Kidney capillary endothelial cell (primary cell): ENCODE data around the gene SLC12A8.

Experiments
- DNase-seq: peaks from one replicate; pipeline ENCODE4 v3.0.0-alpha.2; 2018; ENCODE audit warnings: low spot score

The SLC12A8 gene

GRCh38 chr3:125054062-125054448 lies 158.5 kb downstream of the SLC12A8 start:
- DNase-seq, result peak; percentile 22

GRCh38 chr3:125053304-125053699 lies 159.2 kb downstream of the SLC12A8 start:
- DNase-seq, result peak; percentile 16

DNA sequence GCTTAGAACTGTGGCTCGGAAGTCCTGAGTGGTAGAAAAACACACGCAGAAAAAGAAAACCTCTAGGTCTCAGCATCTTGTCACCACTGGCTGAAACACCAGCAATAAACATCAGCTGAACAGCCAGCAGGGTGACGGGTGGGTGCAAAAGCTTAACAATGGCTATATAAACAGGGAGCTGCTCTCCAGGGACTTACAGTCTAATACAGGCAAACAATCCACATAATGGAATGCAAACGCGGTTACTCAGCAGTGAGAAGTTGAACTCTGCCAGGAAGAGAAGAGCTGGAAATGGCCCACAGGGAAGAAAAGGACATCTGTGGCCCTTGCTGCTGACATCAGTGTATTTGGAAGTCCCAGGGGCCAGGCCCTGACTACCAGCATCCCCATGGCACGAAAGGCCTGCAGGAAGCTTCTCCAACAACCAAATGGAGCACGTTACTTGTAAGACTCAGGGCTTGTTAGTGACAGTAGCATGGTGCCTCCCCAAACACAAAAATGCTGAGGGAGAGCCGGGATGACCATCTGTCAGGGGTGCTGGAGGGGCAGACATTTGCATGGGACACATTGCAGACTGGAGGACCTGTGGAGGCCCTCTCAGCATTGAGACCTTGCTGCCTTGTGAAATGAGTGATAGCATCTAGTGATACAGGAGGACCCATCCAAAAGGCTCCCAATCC lies 159.8 kb downstream of the SLC12A8 start:
- DNase-seq, result peak; percentile 53

- DNase-seq, result peak; percentile 86
These were observed 160.6 kb downstream of the SLC12A8 start for GRCh38 chr3:125051715-125052581.

DNA sequence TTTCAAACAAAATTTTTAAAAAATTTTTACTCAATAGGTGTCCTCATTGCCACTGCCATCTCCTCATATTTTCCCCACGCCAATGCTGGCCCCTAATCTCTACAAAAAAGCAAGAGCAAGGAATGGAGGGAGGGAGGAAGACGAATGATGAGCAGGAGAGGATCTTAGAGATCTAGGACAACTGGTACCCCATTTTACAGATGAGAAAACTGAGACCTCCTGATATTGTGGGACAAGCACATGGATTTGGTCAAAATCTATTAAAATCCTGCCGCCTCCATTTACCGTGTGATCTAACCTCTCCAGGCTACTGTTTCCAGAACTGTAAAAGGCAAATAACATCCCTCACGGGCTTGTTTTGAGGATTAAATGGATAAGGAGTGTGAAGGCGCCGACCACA lies 161.3 kb downstream of the SLC12A8 start:
- no peak for DNase-seq

DNA sequence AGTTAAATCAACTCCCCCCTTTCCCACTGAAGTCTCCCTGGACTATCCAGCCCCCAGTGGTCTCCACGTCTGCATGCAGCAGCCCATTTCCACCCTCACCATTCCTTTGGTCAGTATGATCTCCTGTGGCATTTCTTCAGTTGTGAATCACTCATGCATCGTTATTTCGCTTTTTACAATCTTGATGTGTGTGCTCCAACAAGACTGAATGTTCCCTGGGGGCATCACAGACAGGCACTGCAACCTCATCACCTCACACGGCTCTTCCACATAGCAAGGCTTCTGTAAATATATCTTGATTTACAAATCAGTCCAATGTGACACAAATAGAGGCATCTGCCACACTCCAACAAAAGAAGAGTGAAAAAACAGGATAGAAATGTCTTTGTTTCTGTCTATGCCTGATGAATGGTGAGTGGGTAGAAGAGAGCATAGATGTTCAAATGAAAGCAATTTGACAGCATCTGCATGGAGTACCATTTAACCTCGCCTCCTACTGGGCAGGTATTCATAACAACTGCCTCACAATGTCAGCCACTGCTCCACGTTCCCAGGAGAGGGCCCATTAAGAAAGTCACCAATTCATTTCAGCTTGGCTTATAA lies 162.0 kb downstream of the SLC12A8 start:
- no peak for DNase-seq

DNA sequence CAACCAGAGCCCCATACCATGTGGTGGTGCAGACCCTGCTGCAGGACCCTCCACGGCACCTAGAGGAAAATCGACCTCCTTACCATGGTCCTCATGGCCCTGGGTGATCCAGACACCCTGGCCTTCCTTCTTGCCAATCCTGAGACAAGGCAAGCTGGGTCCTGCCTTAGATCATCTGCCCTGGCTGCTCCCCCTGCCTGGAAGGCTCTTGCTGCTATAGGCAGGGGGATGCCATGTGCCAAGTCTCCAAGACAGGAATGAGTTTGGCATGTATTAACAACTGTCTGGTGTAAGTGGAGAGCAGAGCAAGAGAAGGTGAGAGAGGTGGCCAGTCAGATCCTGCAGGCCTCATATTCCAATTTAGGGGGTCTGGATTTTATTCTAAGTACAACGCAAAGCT lies 164.3 kb downstream of the SLC12A8 start:
- DNase-seq, result no peak

GRCh38 chr3:125045965-125046364 lies 166.6 kb downstream of the SLC12A8 start:
- no peak for DNase-seq

DNA sequence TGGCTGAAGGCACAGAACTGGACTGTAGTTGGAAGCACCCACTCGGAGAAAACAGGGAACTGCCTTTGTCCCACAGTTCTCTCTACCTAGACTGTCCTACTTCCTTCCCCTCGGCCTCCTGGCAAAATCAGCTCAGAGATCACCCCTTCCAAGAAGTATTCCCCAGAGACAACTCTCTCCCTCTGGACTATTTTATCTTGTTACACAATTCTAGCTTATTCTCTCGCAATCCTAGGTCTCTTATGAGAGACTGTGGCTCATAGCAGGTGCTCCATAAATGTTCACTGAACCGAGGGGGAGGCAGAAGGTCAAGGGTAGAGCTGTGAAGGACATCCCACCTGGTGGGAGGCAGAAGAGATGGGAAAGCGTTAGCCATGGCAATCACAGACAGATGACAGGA lies 167.4 kb downstream of the SLC12A8 start:
- DNase-seq, result no peak

DNA sequence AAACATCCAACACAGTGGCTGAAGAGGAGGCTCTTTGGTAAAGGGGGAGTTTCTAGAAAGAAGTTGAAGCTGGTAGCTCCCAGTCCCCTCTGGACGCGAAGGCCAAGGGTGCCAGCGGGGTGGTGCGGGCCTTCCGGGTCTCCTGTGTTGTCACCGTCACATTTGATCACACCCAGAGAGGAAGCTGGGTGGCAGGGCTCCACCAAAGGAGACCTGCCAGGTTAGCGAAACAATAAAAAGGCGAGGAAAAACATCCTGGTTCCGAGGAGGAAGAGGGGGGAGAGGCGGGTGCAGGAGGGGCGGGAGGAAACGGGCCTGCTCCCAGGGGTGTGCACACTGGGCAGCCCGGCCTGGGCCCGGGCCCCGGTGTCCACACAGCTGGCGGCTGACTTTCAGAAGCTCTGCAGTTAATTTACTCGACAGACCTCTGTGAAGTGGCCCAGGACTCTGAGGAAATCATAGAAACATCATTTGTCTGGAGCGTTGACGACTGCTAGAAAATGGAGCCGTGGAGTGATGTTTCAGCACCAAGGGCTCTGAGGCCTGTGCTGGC lies 168.9 kb downstream of the SLC12A8 start:
- DNase-seq, result no peak

DNA sequence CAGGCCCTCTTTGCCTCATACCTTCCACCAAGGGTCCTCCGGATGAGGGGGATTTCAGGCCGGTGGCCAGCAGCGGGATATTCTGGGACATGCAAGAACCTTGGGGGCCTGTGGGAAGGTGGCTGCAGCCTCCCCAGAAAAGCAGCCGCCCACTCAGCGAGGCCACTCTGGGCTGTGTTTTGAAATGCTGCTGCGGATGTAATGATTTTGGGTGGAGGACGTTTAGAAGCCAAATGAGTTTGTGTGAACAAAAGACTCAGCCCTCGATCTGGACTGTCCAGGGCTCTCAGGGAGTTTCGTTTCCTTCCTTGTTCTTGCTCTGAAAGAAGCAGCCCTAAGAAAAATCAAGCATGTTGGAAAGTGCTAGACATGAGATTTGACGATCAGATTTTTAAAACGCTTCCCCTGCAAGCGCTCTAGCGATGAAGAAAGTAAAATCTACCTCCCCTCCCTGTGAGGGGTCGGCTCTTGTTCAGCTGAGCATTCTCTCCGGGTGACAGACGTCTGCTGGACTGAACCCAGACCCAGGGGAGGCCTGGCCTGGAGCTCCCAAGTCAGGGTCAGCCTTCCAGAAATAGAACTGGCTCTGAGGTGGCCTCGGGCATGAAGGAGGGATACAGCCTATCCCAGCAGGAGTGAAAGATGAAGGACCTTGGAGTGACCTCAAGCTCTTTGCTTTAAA lies 169.7 kb downstream of the SLC12A8 start:
- no peak for DNase-seq

DNA sequence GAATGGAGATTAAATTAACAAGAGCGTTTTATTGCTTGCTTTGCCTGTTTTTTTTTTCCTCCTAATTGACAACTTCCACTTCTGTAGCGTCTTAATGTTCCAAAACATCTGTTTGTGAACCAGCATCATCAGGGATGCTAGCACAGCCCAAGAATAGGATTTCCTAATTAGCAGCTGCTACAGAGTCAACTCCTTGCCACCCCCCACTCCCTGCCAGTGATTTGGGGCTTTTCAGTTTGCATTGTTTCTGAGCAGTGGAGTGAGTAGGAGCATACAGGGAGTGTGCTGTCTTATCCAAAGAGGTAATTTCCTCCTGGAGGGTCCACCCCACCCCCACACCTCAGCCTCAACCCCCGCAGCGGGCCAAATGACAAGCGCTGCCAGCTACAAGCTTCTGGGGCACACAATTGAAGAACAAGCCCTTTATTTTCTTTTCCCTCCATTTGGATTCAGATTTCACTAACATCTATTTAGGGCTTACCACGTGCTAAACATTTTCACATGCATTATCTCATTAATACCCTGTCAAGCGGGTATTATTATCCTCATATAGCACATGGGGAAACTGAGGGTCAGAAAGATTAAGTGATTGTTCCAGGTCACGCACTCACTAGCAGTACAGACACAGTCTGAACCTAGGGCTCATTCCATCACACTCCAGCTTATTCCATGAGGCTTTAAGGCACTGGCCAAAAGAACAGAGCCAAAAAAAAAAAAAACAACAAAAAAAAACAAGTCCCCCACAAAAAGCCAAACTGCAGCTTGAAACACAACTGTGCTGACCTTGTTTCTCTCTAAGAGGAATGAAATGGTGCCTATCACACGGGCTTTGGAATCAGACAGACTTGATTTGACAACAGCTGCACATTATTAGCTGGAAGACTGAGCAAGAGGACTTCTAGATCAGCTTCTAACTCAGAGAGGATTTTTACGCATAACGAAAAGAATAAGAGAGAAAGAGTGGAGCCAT lies 173.1 kb downstream of the SLC12A8 start:
- no peak for DNase-seq

DNA sequence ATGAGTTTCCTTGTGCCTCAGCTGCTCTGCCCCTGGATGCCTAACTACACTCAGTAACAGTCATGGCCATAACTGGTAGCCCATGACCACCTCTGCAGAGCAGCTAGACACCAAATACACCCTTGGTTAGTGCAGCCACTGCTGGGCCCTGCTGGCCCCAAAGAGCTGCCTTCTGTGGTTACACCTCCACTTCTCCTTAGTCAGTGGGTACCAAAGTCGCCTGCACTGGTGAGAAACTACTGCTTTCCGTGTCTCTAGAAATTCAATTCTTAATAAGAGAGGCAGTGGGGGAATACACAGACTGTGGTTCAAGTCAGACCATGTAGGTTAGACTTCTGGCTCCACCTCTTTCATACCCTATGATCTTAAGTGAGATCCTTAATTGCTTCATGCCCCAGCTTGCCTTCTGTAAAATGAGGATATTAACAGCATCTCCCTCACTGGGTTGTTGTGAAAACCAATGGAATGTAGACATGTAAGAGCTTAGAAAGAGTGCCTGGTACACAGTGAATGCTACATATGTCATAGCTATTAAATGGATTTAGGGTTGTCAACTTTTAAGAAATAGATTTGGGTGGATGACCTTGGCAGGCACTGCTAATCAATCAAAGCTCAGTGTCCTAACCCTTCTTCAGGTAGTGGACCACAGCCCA lies 174.9 kb downstream of the SLC12A8 start:
- DNase-seq, result no peak

- DNase-seq, result no peak
These were observed 177.3 kb downstream of the SLC12A8 start for GRCh38 chr3:125035217-125035616.

DNA sequence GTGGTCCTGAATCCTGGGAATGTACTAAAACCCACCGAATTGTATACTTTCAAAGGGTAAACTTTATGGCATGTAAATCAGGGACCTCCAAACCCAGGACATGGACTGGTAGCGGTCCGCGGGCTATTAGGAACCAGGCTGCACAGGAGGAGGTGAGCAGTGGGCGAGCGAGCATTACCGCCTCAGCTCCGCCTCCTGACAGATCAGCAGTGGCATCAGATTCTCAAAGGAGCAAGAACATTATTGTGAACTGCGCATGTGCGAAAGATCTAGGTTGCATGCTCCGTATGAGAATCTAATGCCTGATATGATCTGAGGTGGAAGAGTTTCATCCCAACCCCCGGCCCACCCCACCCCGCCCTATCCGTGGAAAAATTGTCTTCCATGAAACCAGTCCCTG lies 178.9 kb downstream of the SLC12A8 start:
- no peak for DNase-seq

DNA sequence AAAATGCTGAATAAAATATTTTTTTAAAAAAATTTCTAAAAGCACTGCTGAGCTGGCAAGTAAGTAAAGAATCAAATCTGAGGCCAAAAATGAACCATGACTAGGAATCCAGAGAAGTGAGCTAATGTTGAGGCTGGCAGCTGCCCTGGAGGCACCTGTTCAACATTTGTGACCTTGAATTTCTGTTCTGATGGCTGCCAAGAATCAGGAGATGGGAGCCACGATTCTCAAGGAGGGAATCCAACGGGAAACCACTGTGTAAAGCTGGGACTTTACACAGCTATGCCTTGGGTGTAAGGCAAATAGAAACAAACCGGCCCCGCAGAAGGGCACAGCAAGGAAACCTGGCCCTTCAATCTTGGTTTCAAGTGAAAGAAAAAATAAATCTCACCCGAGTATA lies 179.4 kb downstream of the SLC12A8 start:
- no peak for DNase-seq

DNA sequence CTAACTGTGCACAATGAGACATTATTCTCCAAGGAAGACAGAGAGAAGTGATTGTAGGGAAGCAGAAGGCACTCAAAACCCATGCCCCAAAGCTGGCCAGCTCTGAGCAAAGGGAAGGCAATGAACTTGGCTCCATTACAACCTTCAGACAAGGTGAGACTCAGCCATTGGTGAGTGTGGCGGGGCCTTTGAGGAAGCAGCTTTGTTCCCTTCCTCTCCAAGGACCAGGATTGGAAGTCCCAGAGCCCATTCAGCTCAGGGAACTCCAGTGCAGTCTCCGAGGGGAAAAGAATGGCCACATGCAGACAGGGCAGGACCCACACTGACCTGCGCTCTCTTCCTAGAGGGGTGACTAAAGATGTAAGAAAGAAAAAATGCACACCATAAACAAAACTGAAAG lies 179.9 kb downstream of the SLC12A8 start:
- DNase-seq, result no peak
